Vagina (tissue), 2 donors: ENCODE data around the gene GHSR. TPM values are rescaled to one million over a fixed set of nuclear protein-coding genes. Genes with fewer than 3 reads are reported as not detected.
A peak's percentile ranks its signal among the peaks of the same experiment; 100 is the strongest.

Experiments used
- DNase-seq, 2 donors: peaks; one replicate each; pipeline ENCODE4 v3.0.0-alpha.2; 2017; ENCODE audit errors: extremely low spot score in 2 of 2
- H3K27ac ChIP-seq: fragments of 200-600 bp; sonication (generic); one replicate; pipeline ENCODE4 v1.5.1; 2019
- H3K27me3 ChIP-seq: fragments of 200-600 bp; sonication (generic); one replicate; pipeline ENCODE4 v1.5.1; 2019
- H3K36me3 ChIP-seq, 2 donors: fragments of 200-600 bp; sonication (generic); one replicate each; pipeline ENCODE4 v1.5.1; 2017 to 2019
- H3K4me1 ChIP-seq: fragments of 200-600 bp; sonication (generic); one replicate; pipeline ENCODE4 v1.5.1; 2019
- H3K4me3 ChIP-seq, 2 donors: fragments of 200-600 bp; sonication (generic); 1 replicate in 1 of 2; 2 replicates in 1 of 2; pipeline ENCODE4 v1.5.1; 2016 to 2019
- H3K9me3 ChIP-seq: fragments of 200-600 bp; sonication (generic); one replicate; pipeline ENCODE4 v1.5.1; 2019
- CTCF ChIP-seq, 3 experiments: fragments of 450-650 bp in 2 of 3; fragments of 200-600 bp in 1 of 3; sonication (generic) in 1 of 3; IDR thresholded peaks; one replicate each; pipeline ENCODE4 v1.5.1; 2017 to 2019; ENCODE audit warnings: antibody characterized with exemption in 3 of 3, mild to moderate bottlenecking in 2 of 3, moderate library complexity in 2 of 3
- POLR2A ChIP-seq, 2 donors: fragments of 450-650 bp; IDR thresholded peaks; one replicate each; pipeline ENCODE4 v1.6.1; 2017; ENCODE audit warnings: antibody characterized with exemption in 2 of 2, mild to moderate bottlenecking in 2 of 2, moderate library complexity in 2 of 2
- POLR2AphosphoS5 ChIP-seq, 2 donors: sonication (generic); formaldehyde crosslinking; IDR thresholded peaks; one replicate each; pipeline ENCODE4 v1.9.0; 2017; ENCODE audit warnings: antibody characterized with exemption in 2 of 2, mild to moderate bottlenecking in 2 of 2, low read depth in 1 of 2; ENCODE audit not compliant: insufficient read depth in 1 of 2
- intact Hi-C: fragments of 100-400 bp; cut with DNase I; formaldehyde crosslinking; loops from one replicate; pipeline ENCODE4 v1.15.1; 2023
- total RNA-seq: library from RNA; depleted of rRNA; stranded (reverse); fragments of >200 nt; gene quantifications from one replicate; pipeline ENCODE4 v1.2.3, GENCODE V29; 2016

The GHSR gene
- total RNA-seq, 1 donor from 2014 or later, result not detected

GRCh38 chr3:172465281-172465680, 17.0 kb upstream of the GHSR start:
- Histone ChIP-seq H3K4me1 (no peaks in the 10 kb centered on the region), H3K27me3 (no peaks in the 10 kb centered on the region), H3K36me3 (no peaks in the 10 kb centered on the region), H3K27ac (no peak overlapping the region), H3K9me3 (no peaks in the 10 kb centered on the region), H3K4me3 (no peak overlapping the region)
- TF ChIP-seq POLR2A (IDR thresholded peaks at IDR 0.05), result no peak
- no peak for TF ChIP-seq CTCF (IDR thresholded peaks at IDR 0.05)
- TF ChIP-seq POLR2AphosphoS5 (IDR thresholded peaks at IDR 0.05; ENCODE audit: insufficient read depth in 1 of 2, low read depth in 1 of 2), result no peak
- intact Hi-C loops, result no loop called here
- DNase-seq, result no peak

DNA sequence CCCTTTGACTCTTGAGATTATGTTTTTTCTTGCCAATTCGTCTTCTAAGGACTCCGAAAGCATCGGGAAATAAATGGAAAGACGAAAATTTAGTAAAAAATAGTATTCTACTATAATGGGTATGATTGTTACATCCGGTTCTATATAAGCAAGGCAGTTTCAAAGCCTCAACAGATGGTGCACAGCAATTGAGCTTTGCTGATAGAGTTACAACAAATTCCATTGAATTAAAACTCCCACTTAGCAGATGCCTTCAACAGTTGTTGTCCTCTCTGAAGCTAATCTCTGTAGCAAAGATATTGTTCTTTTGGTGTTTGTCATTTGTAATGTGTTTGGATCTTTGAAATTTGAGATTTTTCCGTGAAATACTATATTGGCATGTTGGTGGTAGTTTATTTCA, 16.1 kb upstream of the GHSR start:
- no peak for TF ChIP-seq CTCF (IDR thresholded peaks at IDR 0.05)
- TF ChIP-seq POLR2AphosphoS5 (IDR thresholded peaks at IDR 0.05; ENCODE audit: insufficient read depth in 1 of 2, low read depth in 1 of 2), result no peak
- no peak for TF ChIP-seq POLR2A (IDR thresholded peaks at IDR 0.05)
- no peak overlapping the region for H3K27ac ChIP-seq
- H3K36me3 ChIP-seq, result no peaks in the 10 kb centered on the region
- H3K4me1 ChIP-seq, result no peaks in the 10 kb centered on the region
- no peak for DNase-seq
- no peaks in the 10 kb centered on the region for H3K9me3 ChIP-seq
- H3K4me3 ChIP-seq, result no peak overlapping the region
- intact Hi-C loops, result no loop called here
- H3K27me3 ChIP-seq, result no peaks in the 10 kb centered on the region

DNA sequence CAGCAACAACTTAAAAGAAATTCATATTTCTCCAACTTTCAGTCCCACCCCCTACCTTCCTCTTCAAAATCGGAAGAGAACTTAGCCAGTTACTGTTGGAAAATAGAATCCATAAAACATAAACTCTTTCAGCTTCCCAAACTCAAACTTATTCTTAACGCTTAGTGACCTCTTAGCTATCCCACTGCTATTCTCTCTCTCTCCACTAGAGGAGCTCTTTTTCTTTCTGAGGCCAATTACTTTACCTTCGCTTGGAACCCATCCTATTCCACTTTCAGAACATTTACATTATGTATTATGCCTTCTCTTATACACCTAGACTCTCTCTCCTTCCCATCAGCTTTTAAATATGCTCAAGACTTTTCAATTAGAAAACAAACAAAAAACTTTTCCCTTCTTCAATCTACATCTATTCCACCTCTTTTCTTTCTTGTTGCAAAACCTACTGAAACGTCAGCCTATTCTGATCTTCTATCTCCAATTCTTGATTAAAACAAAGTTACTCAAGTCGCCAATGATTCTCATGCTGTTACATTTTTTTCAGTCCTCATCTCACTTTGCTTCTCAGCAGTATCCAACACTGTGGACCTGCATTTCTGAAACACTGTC, 13.4 kb upstream of the GHSR start:
- Histone ChIP-seq H3K36me3 (no peaks in the 10 kb centered on the region), H3K27me3 (no peaks in the 10 kb centered on the region), H3K27ac (no peak overlapping the region), H3K4me3 (no peak overlapping the region), H3K4me1 (no peaks in the 10 kb centered on the region), H3K9me3 (no peaks in the 10 kb centered on the region)
- TF ChIP-seq POLR2AphosphoS5 (IDR thresholded peaks at IDR 0.05; ENCODE audit: insufficient read depth in 1 of 2, low read depth in 1 of 2) (no peak), CTCF (IDR thresholded peaks at IDR 0.05) (peak in 2 of 3 experiments; percentile 40 to 68), POLR2A (IDR thresholded peaks at IDR 0.05) (no peak)
- intact Hi-C loops, result no loop called here
- no peak for DNase-seq

DNA sequence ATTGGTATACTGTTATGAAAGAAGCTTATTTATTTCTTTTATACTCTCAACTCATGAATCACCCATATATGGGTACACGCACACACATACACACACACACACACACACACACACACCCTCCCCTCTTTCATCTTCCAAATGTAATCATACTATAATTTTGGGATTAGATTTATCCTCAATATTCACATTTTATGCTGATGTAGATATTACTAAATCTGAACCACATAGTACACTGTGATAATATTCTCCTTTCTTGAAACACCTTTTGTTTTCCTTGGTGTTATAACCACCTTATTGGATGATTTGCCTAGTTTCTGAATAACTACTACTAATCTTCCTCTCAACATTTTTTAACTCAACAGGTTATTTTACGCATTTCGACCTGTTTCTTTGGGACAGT, 8.1 kb upstream of the GHSR start:
- Histone ChIP-seq H3K27me3 (no peaks in the 10 kb centered on the region), H3K4me1 (no peaks in the 10 kb centered on the region), H3K27ac (no peak overlapping the region), H3K4me3 (no peak overlapping the region), H3K9me3 (no peaks in the 10 kb centered on the region), H3K36me3 (no peaks in the 10 kb centered on the region)
- no peak for DNase-seq
- TF ChIP-seq CTCF (IDR thresholded peaks at IDR 0.05), result no peak
- TF ChIP-seq POLR2A (IDR thresholded peaks at IDR 0.05), result no peak
- no peak for TF ChIP-seq POLR2AphosphoS5 (IDR thresholded peaks at IDR 0.05; ENCODE audit: insufficient read depth in 1 of 2, low read depth in 1 of 2)
- intact Hi-C loops, result no loop called here

DNA sequence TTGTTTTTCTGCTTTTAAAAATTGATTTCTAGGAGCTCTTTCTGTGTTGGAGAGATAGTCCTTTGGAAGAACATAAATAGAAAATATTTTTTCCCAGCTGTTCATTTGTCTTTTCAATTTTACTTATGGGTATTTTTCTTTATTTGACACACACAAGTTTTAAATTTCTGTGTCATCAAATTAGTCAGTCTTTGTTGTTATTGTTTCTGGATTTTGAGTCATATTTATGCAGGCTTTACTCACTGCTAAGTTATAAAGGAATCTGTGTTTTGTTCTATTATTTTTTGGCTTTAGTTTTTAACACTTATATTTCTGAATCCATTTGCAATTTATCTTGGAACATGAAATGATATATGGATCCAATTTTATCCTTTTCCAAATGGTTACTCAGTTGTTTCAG, 5.9 kb upstream of the GHSR start:
- intact Hi-C loops, result no loop called here
- H3K9me3 ChIP-seq, result no peaks in the 10 kb centered on the region
- no peak for TF ChIP-seq POLR2AphosphoS5 (IDR thresholded peaks at IDR 0.05; ENCODE audit: insufficient read depth in 1 of 2, low read depth in 1 of 2)
- TF ChIP-seq POLR2A (IDR thresholded peaks at IDR 0.05), result no peak
- no peak for TF ChIP-seq CTCF (IDR thresholded peaks at IDR 0.05)
- H3K27ac ChIP-seq, result no peak overlapping the region
- H3K27me3 ChIP-seq, result no peaks in the 10 kb centered on the region
- no peaks in the 10 kb centered on the region for H3K36me3 ChIP-seq
- no peak for DNase-seq
- no peaks in the 10 kb centered on the region for H3K4me1 ChIP-seq
- H3K4me3 ChIP-seq, result no peak overlapping the region
